Nephron progenitor cell (in vitro differentiated cells): ENCODE measurements around the gene FYN.

ENCODE experiments used
- DNase-seq: peaks from one replicate; pipeline ENCODE4 v3.0.0; 2021
- H3K27ac Mint-ChIP-seq: 2 replicates; pipeline ENCODE4 v1.8.0; 2021; ENCODE audit warnings: mild to moderate bottlenecking, moderate library complexity, mixed read lengths
- H3K27me3 Mint-ChIP-seq: 2 replicates; pipeline ENCODE4 v1.8.0; 2021; ENCODE audit warnings: mild to moderate bottlenecking, low read depth, mixed read lengths; ENCODE audit not compliant: poor library complexity
- H3K36me3 Mint-ChIP-seq: 2 replicates; pipeline ENCODE4 v1.8.0; 2021; ENCODE audit warnings: low read depth, mixed read lengths
- H3K4me1 Mint-ChIP-seq: 2 replicates; pipeline ENCODE4 v1.8.0; 2021; ENCODE audit warnings: mixed read lengths
- H3K4me3 Mint-ChIP-seq: 2 replicates; pipeline ENCODE4 v1.8.0; 2021; ENCODE audit warnings: mild to moderate bottlenecking, moderate library complexity, mixed read lengths
- H3K9me3 Mint-ChIP-seq: 2 replicates; pipeline ENCODE4 v1.8.0; 2021; ENCODE audit warnings: mild to moderate bottlenecking, moderate library complexity, mixed read lengths
- CTCF ChIP-seq: fragments of 200-600 bp; sonication (generic); IDR thresholded peaks from 2 replicates; pipeline ENCODE4 v1.5.0; 2021; ENCODE audit warnings: antibody characterized with exemption

The FYN gene

GRCh38 chr6:111806165-111806547 is 67.1 kb downstream of the FYN start:
- no peak for TF ChIP-seq CTCF
- Mint-ChIP-seq H3K4me3 (no peak overlapping the region), H3K36me3 (peaks cover 18% of the 10 kb centered on the region), H3K27me3 (peaks cover 4% of the 10 kb centered on the region), H3K27ac (peak overlapping the region; percentile 29), H3K9me3 (no peaks in the 10 kb centered on the region), H3K4me1 (peaks cover 58% of the 10 kb centered on the region)
- DNase-seq = no peak

- no peak overlapping the region for H3K4me3 Mint-ChIP-seq
- H3K9me3 Mint-ChIP-seq = no peaks in the 10 kb centered on the region
- TF ChIP-seq CTCF = no peak
- H3K27ac Mint-ChIP-seq = peak overlapping the region; percentile 85
- H3K36me3 Mint-ChIP-seq = peaks cover 18% of the 10 kb centered on the region
- peaks cover 4% of the 10 kb centered on the region for H3K27me3 Mint-ChIP-seq
- peaks cover 58% of the 10 kb centered on the region for H3K4me1 Mint-ChIP-seq
- DNase-seq = no peak
Observed at GRCh38 chr6:111805511-111806164, 67.6 kb downstream of the FYN start.

GRCh38 chr6:111804627-111805235 is 68.5 kb downstream of the FYN start:
- peaks cover 18% of the 10 kb centered on the region for H3K36me3 Mint-ChIP-seq
- H3K9me3 Mint-ChIP-seq = no peaks in the 10 kb centered on the region
- no peak for TF ChIP-seq CTCF
- H3K4me3 Mint-ChIP-seq = no peak overlapping the region
- no peak for DNase-seq
- peaks cover 57% of the 10 kb centered on the region for H3K4me1 Mint-ChIP-seq
- H3K27me3 Mint-ChIP-seq = peaks cover 4% of the 10 kb centered on the region
- H3K27ac Mint-ChIP-seq = peak overlapping the region; percentile 93

GRCh38 chr6:111803804-111804203 is 69.4 kb downstream of the FYN start:
- Mint-ChIP-seq H3K36me3 (peaks cover 18% of the 10 kb centered on the region), H3K27ac (no peak overlapping the region), H3K4me1 (peaks cover 56% of the 10 kb centered on the region), H3K27me3 (peaks cover 4% of the 10 kb centered on the region), H3K4me3 (no peak overlapping the region), H3K9me3 (no peaks in the 10 kb centered on the region)
- no peak for DNase-seq
- TF ChIP-seq CTCF = no peak

GRCh38 chr6:111803371-111803770 is 69.9 kb downstream of the FYN start:
- Mint-ChIP-seq H3K36me3 (peaks cover 15% of the 10 kb centered on the region), H3K9me3 (no peaks in the 10 kb centered on the region), H3K4me3 (no peak overlapping the region), H3K4me1 (peaks cover 53% of the 10 kb centered on the region), H3K27me3 (peaks cover 4% of the 10 kb centered on the region), H3K27ac (peak overlapping the region; percentile 55)
- TF ChIP-seq CTCF = no peak
- no peak for DNase-seq
